Mucosa of rectum (tissue), 2 donors: ENCODE results near the gene MMRN2.

Experiments used
- H3K27ac ChIP-seq, 2 donors: one replicate each; pipeline ENCODE4 v1.7.0; 2013; ENCODE audit warnings: inconsistent platforms in 2 of 2, low read depth in 2 of 2, low read length in 2 of 2
- H3K27me3 ChIP-seq, 2 donors: one replicate each; pipeline ENCODE4 v1.7.0; 2013; ENCODE audit warnings: low read length in 2 of 2; ENCODE audit not compliant: control insufficient read depth in 2 of 2, insufficient read depth in 2 of 2
- H3K36me3 ChIP-seq, 2 donors: one replicate each; pipeline ENCODE4 v1.7.0; 2013; ENCODE audit warnings: low read length in 2 of 2; ENCODE audit not compliant: control insufficient read depth in 2 of 2, insufficient read depth in 2 of 2
- H3K4me1 ChIP-seq, 2 donors: one replicate each; pipeline ENCODE4 v1.7.0; 2013; ENCODE audit warnings: low read length in 2 of 2, mild to moderate bottlenecking in 1 of 2; ENCODE audit not compliant: control insufficient read depth in 2 of 2, insufficient read depth in 2 of 2
- H3K4me3 ChIP-seq, 2 donors: one replicate each; pipeline ENCODE4 v1.7.0; 2013; ENCODE audit warnings: low read length in 2 of 2
- H3K9ac ChIP-seq, 2 donors: one replicate each; pipeline ENCODE4 v1.7.0; 2013; ENCODE audit warnings: low read length in 2 of 2, low read depth in 1 of 2, mild to moderate bottlenecking in 1 of 2
- H3K9me3 ChIP-seq, 2 donors: one replicate each; pipeline ENCODE4 v1.7.0; 2013; ENCODE audit warnings: low read length in 2 of 2; ENCODE audit not compliant: control insufficient read depth in 2 of 2
- donor health status: healthy.
- donor health status: Normal muscosa, but diverticular disease.

Gene MMRN2

GRCh38 chr10:86889997-86890396 is 67.4 kb downstream of the MMRN2 start:
- Histone ChIP-seq H3K27ac (no peak overlapping the region), H3K9me3 (no peaks in the 10 kb centered on the region), H3K36me3 (peaks cover 0 to 6% of the 10 kb centered on the region in 2 donors), H3K4me3 (no peak overlapping the region), H3K27me3 (no peaks in the 10 kb centered on the region), H3K9ac (no peak overlapping the region), H3K4me1 (no peaks in the 10 kb centered on the region)

GRCh38 chr10:86888585-86889381 is 68.6 kb downstream of the MMRN2 start:
- Histone ChIP-seq H3K27ac (no peak overlapping the region), H3K36me3 (peaks cover 0 to 6% of the 10 kb centered on the region in 2 donors), H3K9me3 (no peaks in the 10 kb centered on the region), H3K4me3 (no peak overlapping the region), H3K9ac (no peak overlapping the region), H3K4me1 (no peaks in the 10 kb centered on the region), H3K27me3 (no peaks in the 10 kb centered on the region)
